Left ventricle myocardium inferior (tissue), 1 donor: ENCODE measurements around the gene AARS2. TPM values are rescaled to one million over a fixed set of nuclear protein-coding genes. Genes with fewer than 3 reads are reported as not detected.

Experiments
- DNase-seq: peaks from one replicate; pipeline ENCODE4 v3.0.0-alpha.2; 2020
- H3K27ac ChIP-seq: fragments of 200-600 bp; replicated peaks from 2 replicates; pipeline ENCODE4 v1.8.0; 2021
- H3K27me3 ChIP-seq: fragments of 200-600 bp; 2 replicates; pipeline ENCODE4 v1.8.0; 2021; ENCODE audit warnings: low read depth
- H3K36me3 ChIP-seq: fragments of 200-600 bp; 2 replicates; pipeline ENCODE4 v1.8.0; 2021
- H3K4me1 ChIP-seq: fragments of 200-600 bp; 2 replicates; pipeline ENCODE4 v1.8.0; 2021
- H3K4me3 ChIP-seq: fragments of 200-600 bp; 2 replicates; pipeline ENCODE4 v1.8.0; 2021; ENCODE audit warnings: mild to moderate bottlenecking, moderate library complexity
- H3K9me3 ChIP-seq: fragments of 200-600 bp; replicated peaks from 2 replicates; pipeline ENCODE4 v1.8.0; 2021
- intact Hi-C: fragments of 100-400 bp; cut with micrococcal nuclease; formaldehyde crosslinking; loops from one replicate; pipeline ENCODE4 v1.11.0; 2022
- total RNA-seq: library from RNA; stranded (reverse); fragmentation: NEBNext Ultra II Directional; extraction: Animal tissue kit (Norgen Biotek cat#: 25700); gene quantifications from one replicate; pipeline ENCODE4 v1.2.1, GENCODE V29; 2021
- TF ChIP-seq, protein P1 (sequence below): fragments of 200-600 bp; IDR thresholded peaks from 2 replicates; pipeline ENCODE4 v1.8.0; 2021; ENCODE audit warnings: antibody characterized with exemption, mild to moderate bottlenecking, borderline replicate concordance
- donor health status: DM: no; HTN: yes; CAD: no; lungs with severe emphysema.

The AARS2 gene
- total RNA-seq, 1 donor from 2014 or later, result 10.6 TPM

DNA sequence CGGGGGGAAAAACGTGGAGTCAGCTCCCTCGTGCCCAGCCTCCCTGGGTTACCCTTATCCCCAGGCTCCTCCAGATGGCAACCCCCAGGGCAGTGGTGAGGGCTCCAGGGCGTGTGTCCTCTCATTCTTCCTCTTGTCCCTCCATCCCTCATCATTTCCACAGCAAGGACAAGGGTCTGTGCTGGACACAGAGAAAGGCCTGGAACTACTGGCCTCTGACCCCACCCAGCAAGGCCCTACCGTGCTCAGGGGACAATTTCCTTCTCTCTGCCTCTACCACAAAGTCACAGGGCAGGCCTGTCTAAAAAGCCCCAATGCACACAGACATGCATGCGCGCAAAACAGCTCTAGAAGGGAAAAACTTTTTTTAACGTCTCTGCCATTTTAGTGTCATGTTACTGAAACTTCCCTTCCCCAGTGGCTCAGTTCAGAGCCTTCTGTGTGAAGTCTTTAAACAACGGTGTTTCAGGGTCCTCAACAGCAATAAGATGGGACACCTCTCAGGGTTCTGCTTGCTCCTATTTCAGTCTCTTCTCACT, 54.8 kb downstream of the AARS2 start:
- DNase-seq, result no peak
- TF ChIP-seq, protein P1, sequence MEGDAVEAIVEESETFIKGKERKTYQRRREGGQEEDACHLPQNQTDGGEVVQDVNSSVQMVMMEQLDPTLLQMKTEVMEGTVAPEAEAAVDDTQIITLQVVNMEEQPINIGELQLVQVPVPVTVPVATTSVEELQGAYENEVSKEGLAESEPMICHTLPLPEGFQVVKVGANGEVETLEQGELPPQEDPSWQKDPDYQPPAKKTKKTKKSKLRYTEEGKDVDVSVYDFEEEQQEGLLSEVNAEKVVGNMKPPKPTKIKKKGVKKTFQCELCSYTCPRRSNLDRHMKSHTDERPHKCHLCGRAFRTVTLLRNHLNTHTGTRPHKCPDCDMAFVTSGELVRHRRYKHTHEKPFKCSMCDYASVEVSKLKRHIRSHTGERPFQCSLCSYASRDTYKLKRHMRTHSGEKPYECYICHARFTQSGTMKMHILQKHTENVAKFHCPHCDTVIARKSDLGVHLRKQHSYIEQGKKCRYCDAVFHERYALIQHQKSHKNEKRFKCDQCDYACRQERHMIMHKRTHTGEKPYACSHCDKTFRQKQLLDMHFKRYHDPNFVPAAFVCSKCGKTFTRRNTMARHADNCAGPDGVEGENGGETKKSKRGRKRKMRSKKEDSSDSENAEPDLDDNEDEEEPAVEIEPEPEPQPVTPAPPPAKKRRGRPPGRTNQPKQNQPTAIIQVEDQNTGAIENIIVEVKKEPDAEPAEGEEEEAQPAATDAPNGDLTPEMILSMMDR, result no peak
- no peaks in the 10 kb centered on the region for H3K9me3 ChIP-seq
- peaks cover 55% of the 10 kb centered on the region for H3K4me1 ChIP-seq
- peak overlapping the region; percentile 96 for H3K27ac ChIP-seq
- intact Hi-C loops, result no loop called here
- H3K27me3 ChIP-seq, result no peaks in the 10 kb centered on the region
- no peak overlapping the region for H3K4me3 ChIP-seq
- peaks cover 36% of the 10 kb centered on the region for H3K36me3 ChIP-seq

DNA sequence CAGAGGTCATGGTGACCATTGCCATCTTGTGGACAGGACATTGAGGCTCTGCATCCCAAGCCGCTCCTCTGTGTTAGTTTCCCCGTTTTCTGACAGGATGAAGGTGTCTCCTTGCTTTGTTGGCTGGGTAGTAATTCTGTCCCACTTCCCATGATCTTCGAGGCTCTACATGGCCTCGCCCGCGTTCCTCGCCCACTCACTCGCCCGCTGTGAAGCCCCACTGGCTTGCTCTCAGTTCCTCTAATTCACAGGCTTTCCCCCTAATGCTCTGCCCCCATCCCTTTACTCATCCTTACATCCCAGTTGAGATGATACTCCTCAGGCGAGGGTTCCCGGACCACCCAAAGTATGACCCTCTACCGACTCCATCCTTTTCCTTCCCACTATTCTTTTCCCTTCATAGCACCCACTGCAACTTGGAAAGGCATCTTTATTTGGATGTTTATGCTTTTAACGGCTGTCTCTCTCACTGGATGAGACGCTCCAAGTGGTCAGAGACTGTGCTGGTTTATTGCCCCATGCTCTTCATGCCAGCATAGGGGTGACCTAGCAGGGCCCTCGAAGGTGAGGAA, 55.3 kb downstream of the AARS2 start:
- Histone ChIP-seq H3K4me3 (peak overlapping the region; percentile 99), H3K36me3 (peaks cover 41% of the 10 kb centered on the region), H3K27me3 (no peaks in the 10 kb centered on the region), H3K27ac (peak overlapping the region; percentile 96), H3K9me3 (no peaks in the 10 kb centered on the region), H3K4me1 (peaks cover 55% of the 10 kb centered on the region)
- intact Hi-C loops, result no loop called here
- TF ChIP-seq, protein P1, result peak; percentile 35
- DNase-seq, result no peak

DNA sequence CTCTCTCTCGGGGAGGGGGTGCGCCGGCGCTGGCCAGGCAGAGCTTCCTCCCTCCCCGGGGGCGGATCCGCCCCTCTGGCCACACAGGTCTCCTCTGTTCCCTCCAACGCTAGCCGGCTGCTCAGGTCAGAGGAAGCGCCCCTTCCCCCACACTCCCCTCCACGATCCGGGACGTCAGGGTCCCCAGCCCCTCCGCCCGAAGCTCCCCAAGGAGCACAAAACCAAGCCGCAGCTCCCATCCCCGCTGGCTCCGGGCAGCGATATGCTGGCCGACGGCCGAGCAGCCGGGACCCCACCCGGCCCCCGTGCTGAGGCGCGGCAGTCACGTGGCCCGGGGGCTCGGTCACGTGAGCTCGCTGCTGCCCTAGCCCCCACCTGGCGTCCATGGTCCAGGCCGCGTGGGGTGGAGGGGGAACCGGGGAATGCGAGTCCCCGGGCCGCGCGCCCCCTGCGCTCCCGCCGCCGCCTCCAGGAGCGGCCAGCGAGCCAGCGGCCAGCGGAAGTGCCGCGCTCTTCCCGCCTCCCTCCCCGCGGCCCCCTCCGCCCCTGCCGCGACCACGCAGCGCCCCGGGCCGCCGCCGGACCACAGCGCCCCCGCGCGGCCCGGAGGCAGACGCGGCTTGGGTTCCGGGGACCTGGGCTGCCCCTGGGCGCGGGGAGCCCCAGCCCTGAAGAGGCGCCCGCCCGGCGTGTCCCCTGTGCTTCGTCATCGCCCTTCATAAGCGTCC, 56.0 kb downstream of the AARS2 start, which contains the start of gene SLC35B2:
TSS of gene SLC35B2 (minus strand) at position 504 of the 728 bp plus-strand sequence. CDS start at position 386, 118 bp downstream.
- H3K36me3 ChIP-seq, result peaks cover 48% of the 10 kb centered on the region
- H3K4me3 ChIP-seq, result peak within 1 kb of the TSS; percentile 99
- no peaks in the 10 kb centered on the region for H3K27me3 ChIP-seq
- H3K27ac ChIP-seq, result peak within 1 kb of the TSS; percentile 96
- peaks cover 55% of the 10 kb centered on the region for H3K4me1 ChIP-seq
- DNase-seq, result peak; percentile 65
- TF ChIP-seq, protein P1, result peak; percentile 88
- H3K9me3 ChIP-seq, result no peaks in the 10 kb centered on the region
- intact Hi-C loops, result no loop called here

DNA sequence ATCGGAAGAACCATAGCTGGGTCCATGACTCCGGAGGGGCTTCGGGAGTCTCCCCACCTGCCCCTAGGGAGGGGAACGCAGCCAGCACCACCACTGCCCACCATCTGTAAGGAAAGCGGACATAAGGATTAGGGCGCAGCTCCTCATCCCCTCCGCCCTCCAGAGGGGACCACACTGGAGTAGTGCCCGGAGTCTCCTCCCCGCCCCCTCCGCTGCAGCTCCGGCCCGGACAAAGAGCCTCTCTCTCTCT, 56.4 kb downstream of the AARS2 start:
- H3K4me3 ChIP-seq, result peak overlapping the region; percentile 99
- peaks cover 53% of the 10 kb centered on the region for H3K36me3 ChIP-seq
- peaks cover 60% of the 10 kb centered on the region for H3K4me1 ChIP-seq
- no peaks in the 10 kb centered on the region for H3K27me3 ChIP-seq
- peak overlapping the region; percentile 96 for H3K27ac ChIP-seq
- DNase-seq, result no peak
- intact Hi-C loops, result no loop called here
- no peaks in the 10 kb centered on the region for H3K9me3 ChIP-seq
- TF ChIP-seq, protein P1, result no peak

DNA sequence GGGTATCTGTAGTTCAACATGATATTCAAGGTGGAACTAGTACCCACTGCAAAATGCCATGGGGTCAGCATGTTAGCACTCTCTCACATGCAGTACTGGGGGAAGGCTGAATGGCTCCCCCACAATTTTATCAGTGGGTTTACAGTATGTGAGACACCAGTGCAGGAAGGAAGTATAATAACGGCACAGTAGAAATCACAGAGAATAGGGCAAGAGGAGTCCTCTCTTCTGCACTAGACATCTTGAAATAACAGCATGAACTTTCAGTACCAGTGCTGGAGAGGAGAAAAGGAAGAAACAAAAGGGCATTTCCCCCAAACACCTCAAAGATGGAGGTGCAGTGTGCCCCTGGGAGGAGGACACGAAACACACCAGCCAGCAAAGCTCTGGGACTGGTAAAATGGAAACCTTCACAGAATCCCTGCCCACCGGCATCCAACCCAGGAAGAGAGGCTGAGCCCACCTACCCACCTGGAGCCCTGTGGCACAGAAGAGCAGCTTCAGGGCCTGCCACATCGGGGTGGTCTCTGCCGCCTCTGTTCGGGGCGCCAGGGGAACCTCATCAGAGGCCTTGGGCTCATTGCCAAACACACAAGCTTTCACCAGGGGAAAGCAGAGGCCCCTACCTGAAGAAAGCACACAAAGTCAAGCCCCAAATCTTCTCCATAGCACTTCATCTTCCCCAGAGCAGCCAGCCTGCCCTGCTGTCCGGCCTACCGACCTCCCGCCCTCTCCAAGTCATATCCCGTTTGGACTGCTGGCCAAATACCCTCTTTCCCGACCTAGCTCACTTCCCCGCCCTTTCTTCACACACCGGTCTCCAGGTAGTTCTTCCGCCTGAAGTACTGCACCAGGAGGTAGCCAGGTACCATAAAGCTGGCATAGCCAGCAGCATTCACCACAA, 57.0 kb downstream of the AARS2 start:
- peaks cover 66% of the 10 kb centered on the region for H3K4me1 ChIP-seq
- peak overlapping the region; percentile 96 for H3K27ac ChIP-seq
- peak overlapping the region; percentile 99 for H3K4me3 ChIP-seq
- TF ChIP-seq, protein P1, result no peak
- no peaks in the 10 kb centered on the region for H3K27me3 ChIP-seq
- peaks cover 59% of the 10 kb centered on the region for H3K36me3 ChIP-seq
- no peaks in the 10 kb centered on the region for H3K9me3 ChIP-seq
- intact Hi-C loops, result no loop called here
- DNase-seq, result no peak
